SK-N-SH (cell line): ENCODE results near the gene COL23A1. TPM values are rescaled to one million over a fixed set of nuclear protein-coding genes. Genes with fewer than 3 reads are reported as not detected.

ENCODE experiments used
- CTCF ChIA-PET: fragments of 300-600, 350-600 bp; formaldehyde crosslinking; extraction: SDS; loops from one replicate; lab custom pipeline; 2021; lab: Yijun Ruan, JAX
- POLR2A ChIA-PET: fragments of 350-600 bp; sonication (Branson Sonifier 250); formaldehyde crosslinking; extraction: SDS; loops from one replicate; lab custom pipeline; 2020; ENCODE audit warnings: antibody characterized with exemption, inconsistent platforms; lab: Yijun Ruan, JAX
- DNase-seq: peaks from one replicate; pipeline ENCODE4 v3.0.0; 2012
- H2AFZ ChIP-seq: fragments of 200-600 bp; sonication (generic); 2 replicates; pipeline ENCODE4 v1.8.1; 2016; ENCODE audit warnings: antibody characterized with exemption, mild to moderate bottlenecking, low read depth
- H3F3A ChIP-seq: fragments of 200-600 bp; sonication (generic); replicated peaks from 2 replicates; pipeline ENCODE3; 2016; ENCODE audit warnings: antibody characterized with exemption, mild to moderate bottlenecking; ENCODE audit not compliant: insufficient read depth
- H3K27ac ChIP-seq, 2 experiments: fragments of 200-500 bp in 1 of 2; fragments of 200-600 bp in 1 of 2; sonication (Bioruptor generic) in 1 of 2; sonication (generic), shearing (Covaris generic) in 1 of 2; 2 replicates each; pipeline versions ENCODE4 v1.5.1 to v1.6.1; 2014 to 2016; ENCODE audit warnings: low read depth in 2 of 2, inconsistent platforms in 1 of 2, low read length in 1 of 2, mild to moderate bottlenecking in 1 of 2, mixed read lengths in 1 of 2
- H3K27me3 ChIP-seq: fragments of 200-600 bp; sonication (generic), shearing (Covaris generic); 2 replicates; pipeline ENCODE4 v1.6.1; 2016; ENCODE audit warnings: mixed run types; ENCODE audit not compliant: insufficient read depth
- H3K36me3 ChIP-seq, 2 experiments: fragments of 200-500 bp in 1 of 2; fragments of 200-600 bp in 1 of 2; sonication (Bioruptor generic) in 1 of 2; sonication (generic) in 1 of 2; replicated peaks in 1 of 2; 2 replicates each; pipeline versions ENCODE3 to v1.5.1; 2014 to 2016; ENCODE audit warnings: low read length in 1 of 2, mild to moderate bottlenecking in 1 of 2; ENCODE audit not compliant: insufficient read depth in 2 of 2, control insufficient read depth in 1 of 2
- H3K4me1 ChIP-seq, 2 experiments: fragments of 200-500 bp in 1 of 2; fragments of 200-600 bp in 1 of 2; sonication (Bioruptor generic) in 1 of 2; sonication (generic), shearing (Covaris generic) in 1 of 2; 2 replicates each; pipeline versions ENCODE4 v1.5.1 to v1.6.1; 2014 to 2016; ENCODE audit warnings: low read depth in 1 of 2, low read length in 1 of 2, mixed run types in 1 of 2; ENCODE audit not compliant: insufficient read depth in 2 of 2, control insufficient read depth in 1 of 2
- H3K4me2 ChIP-seq: fragments of 200-600 bp; sonication (generic), shearing (Covaris generic); 2 replicates; pipeline ENCODE4 v1.6.1; 2017; ENCODE audit warnings: mixed run types
- H3K4me3 ChIP-seq, 2 experiments: fragments of 200-500 bp in 1 of 2; fragments of 200-600 bp in 1 of 2; sonication (Bioruptor generic) in 1 of 2; sonication (generic), shearing (Covaris generic) in 1 of 2; 2 replicates each; pipeline versions ENCODE4 v1.5.1 to v1.8.1; 2014 to 2016; ENCODE audit warnings: low read depth in 2 of 2, inconsistent platforms in 1 of 2, low read length in 1 of 2, mild to moderate bottlenecking in 1 of 2, mixed read lengths in 1 of 2, moderate library complexity in 1 of 2
- H3K79me2 ChIP-seq: fragments of 200-600 bp; sonication (generic); 2 replicates; pipeline ENCODE4 v1.8.1; 2017; ENCODE audit warnings: mild to moderate bottlenecking; ENCODE audit not compliant: insufficient read depth
- H3K9ac ChIP-seq: fragments of 200-600 bp; sonication (generic); 2 replicates; pipeline ENCODE4 v1.6.1; 2017; ENCODE audit warnings: mixed run types
- H3K9me2 ChIP-seq: fragments of 200-600 bp; sonication (generic); 2 replicates; pipeline ENCODE4 v1.6.1; 2017; ENCODE audit warnings: mixed run types
- H3K9me3 ChIP-seq: fragments of 200-600 bp; sonication (generic); 2 replicates; pipeline ENCODE4 v1.6.1; 2017; ENCODE audit warnings: mixed run types, mild to moderate bottlenecking, moderate library complexity
- H4K20me1 ChIP-seq: fragments of 200-600 bp; sonication (generic); 2 replicates; pipeline ENCODE4 v1.6.1; 2017; ENCODE audit warnings: mild to moderate bottlenecking, mixed run types; ENCODE audit not compliant: insufficient read depth
- ELF1 ChIP-seq: IDR thresholded peaks from 2 replicates; pipeline ENCODE4 v1.4.0; 2012
- EP300 ChIP-seq, 2 experiments: IDR thresholded peaks; 2 replicates each; pipeline versions ENCODE4 v1.4.0 to v1.6.1; 2012; ENCODE audit warnings: borderline replicate concordance in 1 of 2, low read depth in 1 of 2, low read length in 1 of 2
- FOSL2 ChIP-seq: IDR thresholded peaks from 2 replicates; pipeline ENCODE4 v1.4.0; 2012; ENCODE audit warnings: low read depth, mild to moderate bottlenecking, moderate library complexity, borderline replicate concordance
- FOXM1 ChIP-seq: IDR thresholded peaks from 2 replicates; pipeline ENCODE4 v1.4.0; 2012; ENCODE audit warnings: low read depth, mild to moderate bottlenecking
- GABPA ChIP-seq: IDR thresholded peaks from 2 replicates; pipeline ENCODE4 v1.4.0; 2012; ENCODE audit warnings: low read depth, mild to moderate bottlenecking
- GATA2 ChIP-seq: sonication (generic); formaldehyde crosslinking; IDR thresholded peaks from 2 replicates; pipeline ENCODE4 v1.5.0; 2020; ENCODE audit warnings: mild to moderate bottlenecking, missing genetic modification reagents
- MAX ChIP-seq: IDR thresholded peaks from 2 replicates; pipeline ENCODE4 v1.4.0; 2012; ENCODE audit warnings: low read depth
- MEF2A ChIP-seq: IDR thresholded peaks from 2 replicates; pipeline ENCODE4 v1.4.0; 2012; ENCODE audit warnings: low read depth, borderline replicate concordance
- MXI1 ChIP-seq: IDR thresholded peaks from 2 replicates; pipeline ENCODE4 v1.6.1; 2012; ENCODE audit warnings: mild to moderate bottlenecking, low read depth, low read length, improper control_type of control experiment
- NFIC ChIP-seq: IDR thresholded peaks from 2 replicates; pipeline ENCODE4 v1.4.0; 2012; ENCODE audit warnings: borderline replicate concordance
- NRF1 ChIP-seq: IDR thresholded peaks from 2 replicates; pipeline ENCODE4 v1.6.1; 2012; ENCODE audit warnings: low read depth, mild to moderate bottlenecking, low read length
- POLR2AphosphoS5 ChIP-seq: IDR thresholded peaks from 2 replicates; pipeline ENCODE4 v1.6.1; 2012; ENCODE audit warnings: low read depth, low read length
- RCOR1 ChIP-seq: fragments of 150-350 bp; IDR thresholded peaks from 2 replicates; pipeline ENCODE4 v1.6.1; 2017; ENCODE audit warnings: antibody characterized with exemption, low read length
- RFX5 ChIP-seq: IDR thresholded peaks from 2 replicates; pipeline ENCODE4 v1.6.1; 2012; ENCODE audit warnings: mild to moderate bottlenecking, improper control_type of control experiment, low read length
- RXRA ChIP-seq: IDR thresholded peaks from 2 replicates; pipeline ENCODE4 v1.4.0; 2012; ENCODE audit warnings: low read depth, mild to moderate bottlenecking, borderline replicate concordance
- SMC3 ChIP-seq: IDR thresholded peaks from 2 replicates; pipeline ENCODE4 v1.6.1; 2012; ENCODE audit warnings: low read depth, low read length, improper control_type of control experiment
- TEAD4 ChIP-seq: IDR thresholded peaks from 2 replicates; pipeline ENCODE4 v1.4.0; 2012; ENCODE audit warnings: mild to moderate bottlenecking, borderline replicate concordance; ENCODE audit not compliant: insufficient read depth
- USF2 ChIP-seq: fragments of 150-350 bp; IDR thresholded peaks from 2 replicates; pipeline ENCODE4 v1.6.1; 2017; ENCODE audit warnings: antibody characterized with exemption, low read length, low read depth, borderline replicate concordance
- WGBS: methylation state at CpG from one replicate; pipeline ENCODE4 v1.1.6; 2017; ENCODE audit warnings: low lambda C conversion rate; 5-methylcytosine and 5-hydroxymethylcytosine counted together
- polyA plus RNA-seq, 3 experiments: library from polyadenylated mRNA; depleted of rRNA; stranded (reverse); fragments of >200 nt; gene quantifications; 2 replicates each; pipeline ENCODE4 v1.2.3, GENCODE V29; 2012
- TF ChIP-seq, protein P1 (sequence below): fragments of 200-600 bp; sonication (generic); IDR thresholded peaks from 2 replicates; pipeline ENCODE4 v1.6.1; 2017; ENCODE audit warnings: antibody characterized with exemption, mild to moderate bottlenecking, moderate library complexity
- TF ChIP-seq, protein P2 (sequence below): IDR thresholded peaks from 2 replicates; pipeline ENCODE4 v1.4.0; 2012; ENCODE audit warnings: low read depth, borderline replicate concordance

COL23A1 gene
- polyA plus RNA-seq, 1 of the 3 experiments (the other 2 are of a cell fraction), result 0.10 TPM

DNA sequence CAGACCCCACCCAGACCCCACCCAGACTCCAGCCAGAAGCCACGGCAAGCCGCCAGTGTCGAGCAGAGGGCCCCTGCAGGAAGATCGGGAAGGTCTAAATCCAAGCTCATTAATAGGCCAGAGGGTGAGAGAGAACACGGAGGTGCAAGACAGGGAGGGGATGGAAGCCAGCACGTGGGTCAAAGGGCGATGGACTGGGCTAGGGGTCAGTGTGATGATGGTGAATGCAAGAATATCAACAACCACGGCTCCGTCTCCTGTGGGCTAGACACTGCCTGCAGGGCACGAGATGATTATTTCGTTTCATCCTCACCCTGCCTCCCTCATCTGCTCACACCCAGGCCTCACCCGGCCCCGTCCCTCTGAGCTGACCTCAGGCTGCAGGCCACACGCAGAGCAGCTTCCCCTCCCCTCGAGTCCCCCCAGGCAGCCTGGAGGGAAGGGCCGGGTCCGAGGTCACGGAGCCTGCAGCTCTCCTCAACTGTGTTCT, 122.0 kb downstream of the COL23A1 start:
- WGBS, result 44% methylated on average over 18 of the region's 18 CpGs
- ChIA-PET POLR2A (interaction anchor here (1.0 kb wide), 1 partner anchor 41 kb away, joined by 3 read pairs; no protein-coding TSS in a partner anchor), CTCF (interaction anchor here (1.1 to 3.0 kb wide), 4 partner anchors 15 to 122 kb away, joined by 3 to 10 read pairs (median 4); partner anchors contain the start of gene COL23A1)
- no peak for DNase-seq
- Histone ChIP-seq H3K4me3 (no peak overlapping the region), H3F3A (no peaks in the 10 kb centered on the region), H3K9me2 (no peaks in the 10 kb centered on the region), H4K20me1 (no peaks in the 10 kb centered on the region), H3K27me3 (no peaks in the 10 kb centered on the region), H3K9ac (no peak overlapping the region), H3K9me3 (no peaks in the 10 kb centered on the region), H3K4me2 (no peak overlapping the region), H3K79me2 (no peaks in the 10 kb centered on the region), H3K27ac (peak overlapping the region in 1 of 2 experiments; percentile 58; a peak in 1 of 4 replicates), H2AFZ (no peak overlapping the region), H3K4me1 (peaks cover 0 to 62% of the 10 kb centered on the region in 2 experiments; a peak in 1 of 4 replicates), H3K36me3 (no peaks in the 10 kb centered on the region)
- TF ChIP-seq POLR2AphosphoS5, result no peak
- TF ChIP-seq MXI1, result no peak
- TF ChIP-seq USF2, result no peak
- no peak for TF ChIP-seq FOSL2
- no peak for TF ChIP-seq RFX5
- TF ChIP-seq, protein P1, sequence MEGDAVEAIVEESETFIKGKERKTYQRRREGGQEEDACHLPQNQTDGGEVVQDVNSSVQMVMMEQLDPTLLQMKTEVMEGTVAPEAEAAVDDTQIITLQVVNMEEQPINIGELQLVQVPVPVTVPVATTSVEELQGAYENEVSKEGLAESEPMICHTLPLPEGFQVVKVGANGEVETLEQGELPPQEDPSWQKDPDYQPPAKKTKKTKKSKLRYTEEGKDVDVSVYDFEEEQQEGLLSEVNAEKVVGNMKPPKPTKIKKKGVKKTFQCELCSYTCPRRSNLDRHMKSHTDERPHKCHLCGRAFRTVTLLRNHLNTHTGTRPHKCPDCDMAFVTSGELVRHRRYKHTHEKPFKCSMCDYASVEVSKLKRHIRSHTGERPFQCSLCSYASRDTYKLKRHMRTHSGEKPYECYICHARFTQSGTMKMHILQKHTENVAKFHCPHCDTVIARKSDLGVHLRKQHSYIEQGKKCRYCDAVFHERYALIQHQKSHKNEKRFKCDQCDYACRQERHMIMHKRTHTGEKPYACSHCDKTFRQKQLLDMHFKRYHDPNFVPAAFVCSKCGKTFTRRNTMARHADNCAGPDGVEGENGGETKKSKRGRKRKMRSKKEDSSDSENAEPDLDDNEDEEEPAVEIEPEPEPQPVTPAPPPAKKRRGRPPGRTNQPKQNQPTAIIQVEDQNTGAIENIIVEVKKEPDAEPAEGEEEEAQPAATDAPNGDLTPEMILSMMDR, result no peak
- TF ChIP-seq EP300 (IDR thresholded peaks at IDR 0.05; ENCODE audit: borderline replicate concordance in 1 of 2, low read depth in 1 of 2, low read length in 1 of 2), result no peak
- no peak for TF ChIP-seq NFIC
- no peak for TF ChIP-seq MAX
- TF ChIP-seq GATA2 (CRISPR knock-in tag), result no peak

- no peak overlapping the region for H2AFZ ChIP-seq
- no peak overlapping the region for H3K4me2 ChIP-seq
- TF ChIP-seq NRF1 (no peak), FOXM1 (no peak), SMC3 (no peak), NFIC (no peak), RXRA (no peak), FOSL2 (no peak), POLR2AphosphoS5 (no peak), EP300 (IDR thresholded peaks at IDR 0.05; ENCODE audit: borderline replicate concordance in 1 of 2, low read depth in 1 of 2, low read length in 1 of 2) (no peak), ELF1 (no peak), MEF2A (no peak), RFX5 (no peak), MAX (no peak), GABPA (no peak), RCOR1 (no peak), TEAD4 (no peak)
- TF ChIP-seq, protein P2, sequence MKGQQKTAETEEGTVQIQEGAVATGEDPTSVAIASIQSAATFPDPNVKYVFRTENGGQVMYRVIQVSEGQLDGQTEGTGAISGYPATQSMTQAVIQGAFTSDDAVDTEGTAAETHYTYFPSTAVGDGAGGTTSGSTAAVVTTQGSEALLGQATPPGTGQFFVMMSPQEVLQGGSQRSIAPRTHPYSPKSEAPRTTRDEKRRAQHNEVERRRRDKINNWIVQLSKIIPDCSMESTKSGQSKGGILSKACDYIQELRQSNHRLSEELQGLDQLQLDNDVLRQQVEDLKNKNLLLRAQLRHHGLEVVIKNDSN, result no peak
- TF ChIP-seq, all 33 proteins: peak for 0
- 68% methylated on average over 19 of the region's 19 CpGs for WGBS
- no peak for DNase-seq
- no peak overlapping the region for H3K9ac ChIP-seq
- H3K4me1 ChIP-seq, result peaks cover 0 to 62% of the 10 kb centered on the region in 2 experiments; a peak in 1 of 4 replicates
- no peaks in the 10 kb centered on the region for H3F3A ChIP-seq
- ChIA-PET CTCF (interaction anchor here (1.1 to 3.0 kb wide), 3 partner anchors 14 to 123 kb away, joined by 4 to 10 read pairs (median 4); partner anchors contain the start of gene COL23A1), POLR2A (interaction anchor here (1.0 kb wide), 1 partner anchor 40 kb away, joined by 3 read pairs; no protein-coding TSS in a partner anchor)
- no peaks in the 10 kb centered on the region for H3K79me2 ChIP-seq
- no peaks in the 10 kb centered on the region for H4K20me1 ChIP-seq
- no peaks in the 10 kb centered on the region for H3K9me3 ChIP-seq
- no peaks in the 10 kb centered on the region for H3K27me3 ChIP-seq
- no peaks in the 10 kb centered on the region for H3K9me2 ChIP-seq
- H3K36me3 ChIP-seq, result no peaks in the 10 kb centered on the region
- H3K4me3 ChIP-seq, result no peak overlapping the region
- H3K27ac ChIP-seq, result peak overlapping the region in 1 of 2 experiments; percentile 58; a peak in 1 of 4 replicates
Observed at GRCh38 chr5:178467568-178468195, 122.5 kb downstream of the COL23A1 start.
